ENCODE measurements around the gene WDR7.

DNA sequence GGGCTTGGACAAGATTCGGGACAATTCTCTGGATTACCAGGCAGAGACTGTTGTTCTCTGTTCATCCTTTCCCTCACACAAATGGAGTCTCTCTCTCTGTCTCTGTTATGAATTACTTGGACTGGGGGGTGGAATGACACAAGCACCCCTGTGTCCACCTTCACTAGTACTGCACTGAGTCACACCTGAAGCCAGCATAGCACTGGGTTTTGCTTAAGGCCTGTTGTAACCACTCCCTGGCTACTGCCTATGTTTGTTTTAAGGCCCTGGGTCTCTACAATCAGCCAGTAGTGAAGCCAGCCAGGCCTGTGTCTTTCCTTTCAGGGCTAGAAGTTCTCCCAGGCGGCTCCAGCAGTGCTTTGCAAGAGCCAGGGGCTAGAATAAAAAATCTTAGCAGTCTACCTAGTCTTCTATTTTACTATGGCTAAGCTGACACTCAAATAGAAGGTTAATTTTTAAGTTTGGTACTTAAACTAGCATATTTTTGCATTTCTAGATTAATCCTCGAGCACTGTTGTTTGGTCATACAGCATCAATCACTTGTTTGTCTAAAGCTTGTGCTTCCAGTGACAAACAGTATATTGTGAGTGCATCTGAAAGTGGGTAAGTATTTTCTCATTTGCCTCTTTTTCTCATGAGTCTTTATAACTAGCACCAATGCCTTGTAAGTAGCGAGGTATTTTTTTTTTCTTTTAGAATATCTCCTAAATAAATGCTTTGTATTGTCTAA lies 27.8 kb downstream of the WDR7 start:
- TF ChIP-seq, protein P1, sequence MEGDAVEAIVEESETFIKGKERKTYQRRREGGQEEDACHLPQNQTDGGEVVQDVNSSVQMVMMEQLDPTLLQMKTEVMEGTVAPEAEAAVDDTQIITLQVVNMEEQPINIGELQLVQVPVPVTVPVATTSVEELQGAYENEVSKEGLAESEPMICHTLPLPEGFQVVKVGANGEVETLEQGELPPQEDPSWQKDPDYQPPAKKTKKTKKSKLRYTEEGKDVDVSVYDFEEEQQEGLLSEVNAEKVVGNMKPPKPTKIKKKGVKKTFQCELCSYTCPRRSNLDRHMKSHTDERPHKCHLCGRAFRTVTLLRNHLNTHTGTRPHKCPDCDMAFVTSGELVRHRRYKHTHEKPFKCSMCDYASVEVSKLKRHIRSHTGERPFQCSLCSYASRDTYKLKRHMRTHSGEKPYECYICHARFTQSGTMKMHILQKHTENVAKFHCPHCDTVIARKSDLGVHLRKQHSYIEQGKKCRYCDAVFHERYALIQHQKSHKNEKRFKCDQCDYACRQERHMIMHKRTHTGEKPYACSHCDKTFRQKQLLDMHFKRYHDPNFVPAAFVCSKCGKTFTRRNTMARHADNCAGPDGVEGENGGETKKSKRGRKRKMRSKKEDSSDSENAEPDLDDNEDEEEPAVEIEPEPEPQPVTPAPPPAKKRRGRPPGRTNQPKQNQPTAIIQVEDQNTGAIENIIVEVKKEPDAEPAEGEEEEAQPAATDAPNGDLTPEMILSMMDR (conservative IDR thresholded peaks at IDR 0.05 in 1 of 2, IDR thresholded peaks at IDR 0.05 in 1 of 2; ENCODE audit: extremely low read depth in 1 of 2, insufficient read depth in 1 of 2, low read depth in 1 of 2, low read length in 2 of 2), result no peak
- no peak for TF ChIP-seq EZH2 (IDR thresholded peaks at IDR 0.05; ENCODE audit: borderline replicate concordance, low read length)

All from mammary epithelial cell (primary cell).